Measurements from ENCODE around the gene CA10. TPM values are rescaled to one million over a fixed set of nuclear protein-coding genes. Genes with fewer than 3 reads are reported as not detected.

CA10 gene
- total and polyA plus RNA-seq, 2 donors (not counting 1 experiment from before 2014, with no cell fraction given): not detected

DNA sequence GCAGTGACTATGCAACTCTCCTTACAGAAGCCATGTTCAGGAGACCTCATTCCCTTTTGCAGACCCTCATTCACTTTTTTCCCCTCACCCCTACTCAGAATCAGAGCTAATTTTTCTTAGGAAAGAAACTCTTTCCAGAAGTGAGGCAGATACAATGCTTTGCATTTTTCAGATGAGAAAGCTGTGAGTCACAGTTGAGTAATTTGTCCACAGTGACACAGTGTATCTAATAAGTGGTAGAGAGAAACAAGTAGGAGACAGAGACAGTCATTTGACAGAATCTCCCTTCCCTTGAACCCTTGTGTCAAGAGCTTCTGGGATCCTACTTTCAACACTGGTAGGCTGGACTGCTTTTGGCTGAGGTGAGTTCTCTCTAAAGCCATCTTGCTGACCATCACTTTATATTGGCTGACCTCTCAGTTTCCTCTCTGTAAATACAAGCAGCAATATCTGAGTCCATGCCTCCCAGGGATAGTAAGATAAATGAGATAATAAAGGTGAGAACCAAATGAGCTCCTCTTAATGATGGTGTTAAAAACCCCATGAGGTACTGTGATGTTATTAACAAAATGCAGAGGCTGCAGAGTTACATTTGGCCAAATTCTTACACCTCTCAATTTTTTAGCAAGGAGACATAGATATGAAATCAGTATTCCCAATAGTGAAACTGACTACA, 130.8 kb downstream of the CA10 start:
- Mint-ChIP-seq H3K4me3 (no peak overlapping the region), H3K27ac (no peak overlapping the region), H3K4me1 (no peaks in the 10 kb centered on the region), H3K27me3 (no peaks in the 10 kb centered on the region), H3K9me3 (ENCODE audit: insufficient read depth) (peaks cover 5% of the 10 kb centered on the region)
- ATAC-seq (ENCODE audit: low read depth) (no peak), DNase-seq (no peak)
- no peak overlapping the region for H2AFZ ChIP-seq (ENCODE audit: insufficient read depth, low read depth, low read length, poor library complexity, severe bottlenecking)
- no peaks in the 10 kb centered on the region for H4K20me1 ChIP-seq (ENCODE audit: control insufficient read depth, insufficient read depth, low read length, poor library complexity, severe bottlenecking)
- H3K9me3 ChIP-seq (ENCODE audit: control extremely low read depth in 1 of 3, control insufficient read depth in 2 of 3, insufficient read depth in 1 of 3, low read length in 2 of 3): no peaks in the 10 kb centered on the region
- no peak overlapping the region for H3K27ac ChIP-seq (ENCODE audit: low read length in 2 of 2)
- H3K4me3 ChIP-seq (ENCODE audit: control extremely low read depth in 1 of 5, extremely low read depth in 1 of 5, insufficient read depth in 1 of 5, low read depth in 2 of 5, low read length in 4 of 5): no peak overlapping the region
- no peaks in the 10 kb centered on the region for H3K36me3 ChIP-seq (replicated peaks in 1 of 2; ENCODE audit: control extremely low read depth in 1 of 2, control insufficient read depth in 1 of 2, extremely low read depth in 1 of 2, insufficient read depth in 2 of 2, low read length in 1 of 2)
- H3K9ac ChIP-seq (ENCODE audit: low read length): no peak overlapping the region
- POLR2A ChIA-PET: no interaction called here
- H3K79me2 ChIP-seq (ENCODE audit: control insufficient read depth, insufficient read depth, low read length): no peaks in the 10 kb centered on the region
- H3K4me1 ChIP-seq (ENCODE audit: control insufficient read depth in 2 of 2, insufficient read depth in 2 of 2, low read length in 2 of 2): no peaks in the 10 kb centered on the region
- no peak for TF ChIP-seq EZH2 (IDR thresholded peaks at IDR 0.05; ENCODE audit: borderline replicate concordance, insufficient read depth, low read depth, low read length, poor library complexity, severe bottlenecking)
- TF ChIP-seq, protein P1, sequence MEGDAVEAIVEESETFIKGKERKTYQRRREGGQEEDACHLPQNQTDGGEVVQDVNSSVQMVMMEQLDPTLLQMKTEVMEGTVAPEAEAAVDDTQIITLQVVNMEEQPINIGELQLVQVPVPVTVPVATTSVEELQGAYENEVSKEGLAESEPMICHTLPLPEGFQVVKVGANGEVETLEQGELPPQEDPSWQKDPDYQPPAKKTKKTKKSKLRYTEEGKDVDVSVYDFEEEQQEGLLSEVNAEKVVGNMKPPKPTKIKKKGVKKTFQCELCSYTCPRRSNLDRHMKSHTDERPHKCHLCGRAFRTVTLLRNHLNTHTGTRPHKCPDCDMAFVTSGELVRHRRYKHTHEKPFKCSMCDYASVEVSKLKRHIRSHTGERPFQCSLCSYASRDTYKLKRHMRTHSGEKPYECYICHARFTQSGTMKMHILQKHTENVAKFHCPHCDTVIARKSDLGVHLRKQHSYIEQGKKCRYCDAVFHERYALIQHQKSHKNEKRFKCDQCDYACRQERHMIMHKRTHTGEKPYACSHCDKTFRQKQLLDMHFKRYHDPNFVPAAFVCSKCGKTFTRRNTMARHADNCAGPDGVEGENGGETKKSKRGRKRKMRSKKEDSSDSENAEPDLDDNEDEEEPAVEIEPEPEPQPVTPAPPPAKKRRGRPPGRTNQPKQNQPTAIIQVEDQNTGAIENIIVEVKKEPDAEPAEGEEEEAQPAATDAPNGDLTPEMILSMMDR (IDR thresholded peaks at IDR 0.05): no peak
- intact Hi-C loops (cut with micrococcal nuclease): no loop called here
- CTCF ChIA-PET: no interaction called here
- no peaks in the 10 kb centered on the region for H3K27me3 ChIP-seq (replicated peaks in 1 of 4; ENCODE audit: control extremely low read depth in 1 of 4, control insufficient read depth in 3 of 4, insufficient read depth in 4 of 4, low read length in 3 of 4)
- H3K4me2 ChIP-seq (replicated peaks; ENCODE audit: low read depth, low read length, poor library complexity, severe bottlenecking): no peak overlapping the region

DNA sequence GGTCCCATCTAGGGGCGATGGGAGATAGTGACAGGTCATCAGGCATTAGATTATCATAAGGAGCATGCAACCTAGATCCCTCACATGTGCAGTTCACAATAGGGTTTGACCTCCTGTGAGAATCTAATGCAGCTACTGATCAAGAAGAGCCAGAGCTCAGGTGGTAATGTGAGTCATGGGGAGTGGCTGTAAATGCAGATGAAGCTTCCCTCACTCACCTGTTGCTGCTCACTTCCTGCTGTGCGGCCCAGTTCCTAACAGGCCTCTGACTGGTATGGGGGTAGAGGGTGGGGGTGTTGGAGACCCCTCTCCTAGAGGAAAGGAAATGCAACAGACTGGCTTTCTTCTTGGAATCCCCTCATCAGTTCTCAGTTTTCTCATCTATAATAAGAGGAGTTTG, 131.4 kb downstream of the CA10 start:
- POLR2A ChIA-PET: no interaction called here

More for the DNA sequence above, 131.4 kb downstream of the CA10 start:
- H3K9me3 ChIP-seq (ENCODE audit: control extremely low read depth in 1 of 3, control insufficient read depth in 2 of 3, insufficient read depth in 1 of 3, low read length in 2 of 3): no peaks in the 10 kb centered on the region
- H3K4me1 ChIP-seq (ENCODE audit: control insufficient read depth in 2 of 2, insufficient read depth in 2 of 2, low read length in 2 of 2): no peaks in the 10 kb centered on the region
- DNase-seq (no peak), ATAC-seq (ENCODE audit: low read depth) (no peak)
- H3K27me3 Mint-ChIP-seq: no peaks in the 10 kb centered on the region
- CTCF ChIA-PET: no interaction called here
- no peak overlapping the region for H3K27ac Mint-ChIP-seq
- no CpG with 5 or more reads among the region's 2 CpGs for WGBS (ENCODE audit: insufficient coverage)
- no peak overlapping the region for H2AFZ ChIP-seq (ENCODE audit: insufficient read depth, low read depth, low read length, poor library complexity, severe bottlenecking)
- no peak overlapping the region for H3K4me3 ChIP-seq (ENCODE audit: control extremely low read depth in 1 of 5, extremely low read depth in 1 of 5, insufficient read depth in 1 of 5, low read depth in 2 of 5, low read length in 4 of 5)
- H4K20me1 ChIP-seq (ENCODE audit: control insufficient read depth, insufficient read depth, low read length, poor library complexity, severe bottlenecking): no peaks in the 10 kb centered on the region
- intact Hi-C loops (cut with micrococcal nuclease): no loop called here
- no peak overlapping the region for H3K9ac ChIP-seq (ENCODE audit: low read length)
- no peaks in the 10 kb centered on the region for H3K27me3 ChIP-seq (replicated peaks in 1 of 4; ENCODE audit: control extremely low read depth in 1 of 4, control insufficient read depth in 3 of 4, insufficient read depth in 4 of 4, low read length in 3 of 4)
- H3K36me3 ChIP-seq (replicated peaks in 1 of 2; ENCODE audit: control extremely low read depth in 1 of 2, control insufficient read depth in 1 of 2, extremely low read depth in 1 of 2, insufficient read depth in 2 of 2, low read length in 1 of 2): no peaks in the 10 kb centered on the region
- no peaks in the 10 kb centered on the region for H3K4me1 Mint-ChIP-seq
- H3K27ac ChIP-seq (ENCODE audit: low read length in 2 of 2): no peak overlapping the region
- H3K79me2 ChIP-seq (ENCODE audit: control insufficient read depth, insufficient read depth, low read length): no peaks in the 10 kb centered on the region
- no peak overlapping the region for H3K4me2 ChIP-seq (replicated peaks; ENCODE audit: low read depth, low read length, poor library complexity, severe bottlenecking)
- TF ChIP-seq EZH2 (IDR thresholded peaks at IDR 0.05; ENCODE audit: borderline replicate concordance, insufficient read depth, low read depth, low read length, poor library complexity, severe bottlenecking): no peak
- H3K9me3 Mint-ChIP-seq (ENCODE audit: insufficient read depth): peaks cover 5% of the 10 kb centered on the region
- no peak overlapping the region for H3K4me3 Mint-ChIP-seq
